HepG2 (cell line): ENCODE results near the gene VRK3. TPM values are rescaled to one million over a fixed set of nuclear protein-coding genes. Genes with fewer than 3 reads are reported as not detected.

Experiments
- CEBPB ChIP-seq: IDR thresholded peaks from 2 replicates; pipeline ENCODE4 v1.6.1; 2011; ENCODE audit warnings: low read depth, low read length, improper control_type of control experiment, borderline replicate concordance
- EP300 ChIP-seq, 3 experiments: sonication (generic) in 1 of 3; formaldehyde crosslinking in 1 of 3; IDR thresholded peaks; 2 replicates each; pipeline versions ENCODE4 v1.5.1 to v1.6.1; 2011 to 2020; ENCODE audit warnings: low read depth in 2 of 3, low read length in 2 of 3, borderline replicate concordance in 1 of 3, improper control_type of control experiment in 1 of 3, mild to moderate bottlenecking in 1 of 3, missing genetic modification reagents in 1 of 3, moderate library complexity in 1 of 3
- FOSL1 ChIP-seq: sonication (generic); formaldehyde crosslinking; IDR thresholded peaks from 2 replicates; pipeline ENCODE4 v1.9.0; 2021; ENCODE audit warnings: missing genetic modification reagents, borderline replicate concordance
- HOXA9 ChIP-seq: sonication (generic); formaldehyde crosslinking; IDR thresholded peaks from 2 replicates; pipeline ENCODE4 v1.8.1; 2022; ENCODE audit warnings: missing genetic modification reagents, mild to moderate bottlenecking, moderate library complexity, borderline replicate concordance
- JARID2 ChIP-seq: sonication (generic); formaldehyde crosslinking; IDR thresholded peaks from 2 replicates; pipeline ENCODE4 v1.8.1; 2023; ENCODE audit warnings: missing genetic modification reagents, inconsistent platforms; ENCODE audit not compliant: insufficient replicate concordance
- KMT2A ChIP-seq: sonication (generic); formaldehyde crosslinking; IDR thresholded peaks from 2 replicates; pipeline ENCODE4 v1.4.0; 2020; ENCODE audit warnings: missing genetic modification reagents
- MBD4 ChIP-seq: IDR thresholded peaks from 2 replicates; pipeline ENCODE4 v1.6.1; 2012; ENCODE audit warnings: low read length, inconsistent platforms, borderline replicate concordance
- MYNN ChIP-seq: sonication (generic); formaldehyde crosslinking; IDR thresholded peaks from 2 replicates; pipeline ENCODE4 v1.4.0; 2020; ENCODE audit warnings: mild to moderate bottlenecking, low read depth, missing genetic modification reagents
- PCBP1 ChIP-seq: fragments of 200-400 bp; formaldehyde crosslinking; IDR thresholded peaks from 2 replicates; pipeline ENCODE4 v1.6.1; 2017; ENCODE audit warnings: mild to moderate bottlenecking, low read depth, low read length, borderline replicate concordance
- SMAD3 ChIP-seq: sonication (generic); formaldehyde crosslinking; IDR thresholded peaks from 2 replicates; pipeline ENCODE4 v1.4.0; 2020; ENCODE audit warnings: missing genetic modification reagents
- SOX5 ChIP-seq: IDR thresholded peaks from 2 replicates; pipeline ENCODE4 v1.6.1; 2016; ENCODE audit warnings: borderline replicate concordance
- TCF12 ChIP-seq, 2 experiments: fragments of 450-650 bp in 1 of 2; sonication (generic) in 1 of 2; formaldehyde crosslinking in 1 of 2; IDR thresholded peaks; 2 replicates each; pipeline versions ENCODE4 v1.6.1 to v1.8.0; 2017 to 2022; ENCODE audit warnings: antibody characterized with exemption in 1 of 2, mild to moderate bottlenecking in 1 of 2, missing genetic modification reagents in 1 of 2, moderate library complexity in 1 of 2
- WIZ ChIP-seq: sonication (generic); formaldehyde crosslinking; IDR thresholded peaks from 2 replicates; pipeline ENCODE4 v1.5.1; 2020; ENCODE audit warnings: mild to moderate bottlenecking, missing genetic modification reagents
- XBP1 ChIP-seq: sonication (generic); formaldehyde crosslinking; IDR thresholded peaks from 2 replicates; pipeline ENCODE4 v1.5.0; 2020; ENCODE audit warnings: missing genetic modification reagents
- ZNF263 ChIP-seq: sonication (generic); formaldehyde crosslinking; IDR thresholded peaks from 2 replicates; pipeline ENCODE4 v1.4.0; 2020; ENCODE audit warnings: missing genetic modification reagents
- ZNF501 ChIP-seq: sonication (generic); formaldehyde crosslinking; IDR thresholded peaks from 2 replicates; pipeline ENCODE4 v1.5.1; 2020; ENCODE audit warnings: mild to moderate bottlenecking, moderate library complexity, missing genetic modification reagents
- ZNF552 ChIP-seq: sonication (generic); formaldehyde crosslinking; IDR thresholded peaks from 2 replicates; pipeline ENCODE4 v1.9.0; 2022; ENCODE audit warnings: missing genetic modification reagents, mild to moderate bottlenecking, borderline replicate concordance
- ZNF672 ChIP-seq: sonication (generic); formaldehyde crosslinking; IDR thresholded peaks from 2 replicates; pipeline ENCODE4 v1.8.1; 2022; ENCODE audit warnings: missing genetic modification reagents
- ZNF777 ChIP-seq: sonication (generic); formaldehyde crosslinking; IDR thresholded peaks from 2 replicates; pipeline ENCODE4 v1.4.0; 2020; ENCODE audit warnings: missing genetic modification reagents
- ZNF883 ChIP-seq: sonication (generic); formaldehyde crosslinking; IDR thresholded peaks from 2 replicates; pipeline ENCODE4 v1.5.1; 2020; ENCODE audit warnings: mild to moderate bottlenecking, missing genetic modification reagents; ENCODE audit errors: not compliant biosample characterization
- polyA plus RNA-seq, 8 experiments: library from polyadenylated mRNA; depleted of rRNA in 3 of 8; stranded (reverse) in 7 of 8; unstranded in 1 of 8; fragments of >200 nt; fragmentation: Illumina TruSeq in 4 of 8; extraction: Trizol in 4 of 8; gene quantifications; 2 replicates each; pipeline versions ENCODE4 v1.2.1 to v1.2.3, GENCODE V29; 2011 to 2016; ENCODE audit warnings: low read depth in 4 of 8, missing spikeins in 1 of 8, mixed read lengths in 1 of 8; ENCODE audit not compliant: insufficient read depth in 1 of 8
- total RNA-seq, 5 experiments: library from RNA; depleted of rRNA; stranded (reverse); fragments of >200 nt; fragmentation: Illumina TruSeq; extraction: Trizol; gene quantifications; 2 replicates each; pipeline ENCODE4 v1.2.3, GENCODE V29; 2016; ENCODE audit warnings: low read depth in 1 of 5
- TF ChIP-seq, protein P1 (sequence below): sonication (generic); formaldehyde crosslinking; IDR thresholded peaks from 2 replicates; pipeline ENCODE4 v1.5.1; 2020; ENCODE audit warnings: mild to moderate bottlenecking, missing genetic modification reagents
- TF ChIP-seq, protein P2 (sequence below): sonication (generic); formaldehyde crosslinking; IDR thresholded peaks from 2 replicates; pipeline ENCODE4 v1.4.0; 2020; ENCODE audit warnings: mild to moderate bottlenecking, missing genetic modification reagents
- TF ChIP-seq, protein P3 (sequence below): sonication (generic); formaldehyde crosslinking; IDR thresholded peaks from 2 replicates; pipeline ENCODE4 v1.5.1; 2020; ENCODE audit warnings: missing genetic modification reagents, mild to moderate bottlenecking, borderline replicate concordance
- TF ChIP-seq, protein P4 (sequence below): sonication (generic); formaldehyde crosslinking; IDR thresholded peaks from 2 replicates; pipeline ENCODE4 v1.5.0; 2020; ENCODE audit warnings: missing genetic modification reagents, mild to moderate bottlenecking, borderline replicate concordance

Gene VRK3
- total and polyA plus RNA-seq, 2 of the 13 experiments (the other 11 are each of a cell fraction or from before 2014, with no cell fraction given): 23.8 to 28.3 TPM

DNA sequence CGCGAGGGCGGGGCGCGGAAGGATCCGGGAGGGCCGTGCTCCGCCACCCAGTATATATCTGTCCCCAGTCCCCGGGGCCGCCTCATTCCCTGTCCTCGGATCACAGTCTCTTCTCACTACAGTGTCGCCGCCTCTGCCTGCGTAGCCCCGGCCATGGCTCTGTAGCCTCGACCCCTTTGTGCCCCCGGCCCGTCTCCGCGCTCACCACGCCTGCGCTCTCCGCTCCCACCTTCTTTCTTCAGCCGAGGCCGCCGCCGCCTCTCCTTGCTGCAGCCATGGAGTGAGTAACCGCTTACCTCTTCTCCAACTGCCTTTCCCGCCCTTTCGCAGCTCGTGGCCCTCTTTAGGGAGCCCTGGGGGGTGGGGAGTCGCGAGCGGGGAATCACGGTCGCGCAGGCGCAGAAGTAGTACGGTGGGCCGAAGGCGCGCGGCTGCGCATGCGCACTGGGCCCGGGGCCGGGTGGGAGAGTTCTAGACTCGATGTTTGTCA is 96.0 kb downstream of the VRK3 start, which contains the start of the genes ATF5 and NUP62 (continued):
- TF ChIP-seq JARID2 (CRISPR knock-in tag) (no peak), ZNF777 (no peak; the same call in 1 of the 2 replicates), FOSL1 (CRISPR knock-in tag) (no peak), WIZ (CRISPR knock-in tag) (peak; percentile 95; the same call in 1 of the 2 replicates), MBD4 (no peak), ZNF501 (CRISPR knock-in tag) (peak; percentile 95), PCBP1 (no peak), SMAD3 (CRISPR knock-in tag) (0 out of 2 replicates have a peak, but pooled peaks have one; percentile 34), CEBPB (no peak), EP300 (IDR thresholded peaks at IDR 0.05; ENCODE audit: low read depth in 2 of 2, low read length in 2 of 2) (no peak), EP300 (CRISPR knock-in tag; IDR thresholded peaks at IDR 0.05; ENCODE audit: borderline replicate concordance) (peak; percentile 50; the same call in 1 of the 2 replicates), TCF12 (IDR thresholded peaks at IDR 0.05) (no peak), TCF12 (CRISPR knock-in tag; IDR thresholded peaks at IDR 0.05) (no peak), ZNF263 (CRISPR knock-in tag) (peak; percentile 51), KMT2A (peak; percentile 72), HOXA9 (no peak; the same call in 1 of the 2 replicates), SOX5 (CRISPR knock-in tag) (no peak; the same call in 1 of the 2 replicates), ZNF552 (peak; percentile 92), ZNF883 (CRISPR knock-in tag) (peak; percentile 97), ZNF672 (CRISPR knock-in tag) (no peak), MYNN (CRISPR knock-in tag) (peak; percentile 75; the same call in 1 of the 2 replicates), XBP1 (no peak; the same call in none of the 2 replicates)
- TF ChIP-seq, protein P1, sequence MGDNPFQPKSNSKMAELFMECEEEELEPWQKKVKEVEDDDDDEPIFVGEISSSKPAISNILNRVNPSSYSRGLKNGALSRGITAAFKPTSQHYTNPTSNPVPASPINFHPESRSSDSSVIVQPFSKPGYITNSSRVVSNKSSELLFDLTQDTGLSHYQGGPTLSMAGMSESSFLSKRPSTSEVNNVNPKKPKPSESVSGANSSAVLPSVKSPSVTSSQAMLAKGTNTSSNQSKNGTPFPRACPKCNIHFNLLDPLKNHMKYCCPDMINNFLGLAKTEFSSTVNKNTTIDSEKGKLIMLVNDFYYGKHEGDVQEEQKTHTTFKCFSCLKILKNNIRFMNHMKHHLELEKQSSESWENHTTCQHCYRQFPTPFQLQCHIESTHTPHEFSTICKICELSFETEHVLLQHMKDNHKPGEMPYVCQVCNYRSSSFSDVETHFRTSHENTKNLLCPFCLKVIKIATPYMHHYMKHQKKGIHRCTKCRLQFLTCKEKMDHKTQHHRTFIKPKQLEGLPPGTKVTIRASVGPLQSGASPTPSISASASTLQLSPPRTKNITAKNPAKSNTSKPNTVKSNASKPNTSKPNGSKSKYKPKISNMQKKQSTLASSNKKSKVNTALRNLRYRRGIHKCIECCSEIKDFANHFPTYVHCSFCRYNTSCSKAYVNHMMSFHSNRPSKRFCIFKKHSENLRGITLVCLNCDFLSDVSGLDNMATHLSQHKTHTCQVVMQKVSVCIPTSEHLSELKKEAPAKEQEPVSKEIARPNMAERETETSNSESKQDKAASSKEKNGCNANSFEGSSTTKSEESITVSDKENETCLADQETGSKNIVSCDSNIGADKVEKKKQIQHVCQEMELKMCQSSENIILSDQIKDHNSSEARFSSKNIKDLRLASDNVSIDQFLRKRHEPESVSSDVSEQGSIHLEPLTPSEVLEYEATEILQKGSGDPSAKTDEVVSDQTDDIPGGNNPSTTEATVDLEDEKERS: peak; percentile 64; the same call in 1 of the 2 replicates
- TF ChIP-seq, protein P2, sequence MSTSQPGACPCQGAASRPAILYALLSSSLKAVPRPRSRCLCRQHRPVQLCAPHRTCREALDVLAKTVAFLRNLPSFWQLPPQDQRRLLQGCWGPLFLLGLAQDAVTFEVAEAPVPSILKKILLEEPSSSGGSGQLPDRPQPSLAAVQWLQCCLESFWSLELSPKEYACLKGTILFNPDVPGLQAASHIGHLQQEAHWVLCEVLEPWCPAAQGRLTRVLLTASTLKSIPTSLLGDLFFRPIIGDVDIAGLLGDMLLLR (CRISPR knock-in tag): peak; percentile 90
- TF ChIP-seq, protein P3, sequence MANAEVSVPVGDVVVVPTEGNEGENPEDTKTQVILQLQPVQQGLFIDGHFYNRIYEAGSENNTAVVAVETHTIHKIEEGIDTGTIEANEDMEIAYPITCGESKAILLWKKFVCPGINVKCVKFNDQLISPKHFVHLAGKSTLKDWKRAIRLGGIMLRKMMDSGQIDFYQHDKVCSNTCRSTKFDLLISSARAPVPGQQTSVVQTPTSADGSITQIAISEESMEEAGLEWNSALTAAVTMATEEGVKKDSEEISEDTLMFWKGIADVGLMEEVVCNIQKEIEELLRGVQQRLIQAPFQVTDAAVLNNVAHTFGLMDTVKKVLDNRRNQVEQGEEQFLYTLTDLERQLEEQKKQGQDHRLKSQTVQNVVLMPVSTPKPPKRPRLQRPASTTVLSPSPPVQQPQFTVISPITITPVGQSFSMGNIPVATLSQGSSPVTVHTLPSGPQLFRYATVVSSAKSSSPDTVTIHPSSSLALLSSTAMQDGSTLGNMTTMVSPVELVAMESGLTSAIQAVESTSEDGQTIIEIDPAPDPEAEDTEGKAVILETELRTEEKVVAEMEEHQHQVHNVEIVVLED (CRISPR knock-in tag): peak; percentile 72; the same call in 1 of the 2 replicates
- TF ChIP-seq, protein P4, sequence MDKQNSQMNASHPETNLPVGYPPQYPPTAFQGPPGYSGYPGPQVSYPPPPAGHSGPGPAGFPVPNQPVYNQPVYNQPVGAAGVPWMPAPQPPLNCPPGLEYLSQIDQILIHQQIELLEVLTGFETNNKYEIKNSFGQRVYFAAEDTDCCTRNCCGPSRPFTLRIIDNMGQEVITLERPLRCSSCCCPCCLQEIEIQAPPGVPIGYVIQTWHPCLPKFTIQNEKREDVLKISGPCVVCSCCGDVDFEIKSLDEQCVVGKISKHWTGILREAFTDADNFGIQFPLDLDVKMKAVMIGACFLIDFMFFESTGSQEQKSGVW: peak; percentile 72; the same call in 1 of the 2 replicates
